GM10847 (cell line): ENCODE data around the gene SRP9.

Experiments used
- POLR2A ChIP-seq: IDR thresholded peaks from 2 replicates; pipeline ENCODE4 v1.6.1; 2011; ENCODE audit not compliant: insufficient read length; ENCODE audit errors: extremely low read depth

The SRP9 gene

DNA sequence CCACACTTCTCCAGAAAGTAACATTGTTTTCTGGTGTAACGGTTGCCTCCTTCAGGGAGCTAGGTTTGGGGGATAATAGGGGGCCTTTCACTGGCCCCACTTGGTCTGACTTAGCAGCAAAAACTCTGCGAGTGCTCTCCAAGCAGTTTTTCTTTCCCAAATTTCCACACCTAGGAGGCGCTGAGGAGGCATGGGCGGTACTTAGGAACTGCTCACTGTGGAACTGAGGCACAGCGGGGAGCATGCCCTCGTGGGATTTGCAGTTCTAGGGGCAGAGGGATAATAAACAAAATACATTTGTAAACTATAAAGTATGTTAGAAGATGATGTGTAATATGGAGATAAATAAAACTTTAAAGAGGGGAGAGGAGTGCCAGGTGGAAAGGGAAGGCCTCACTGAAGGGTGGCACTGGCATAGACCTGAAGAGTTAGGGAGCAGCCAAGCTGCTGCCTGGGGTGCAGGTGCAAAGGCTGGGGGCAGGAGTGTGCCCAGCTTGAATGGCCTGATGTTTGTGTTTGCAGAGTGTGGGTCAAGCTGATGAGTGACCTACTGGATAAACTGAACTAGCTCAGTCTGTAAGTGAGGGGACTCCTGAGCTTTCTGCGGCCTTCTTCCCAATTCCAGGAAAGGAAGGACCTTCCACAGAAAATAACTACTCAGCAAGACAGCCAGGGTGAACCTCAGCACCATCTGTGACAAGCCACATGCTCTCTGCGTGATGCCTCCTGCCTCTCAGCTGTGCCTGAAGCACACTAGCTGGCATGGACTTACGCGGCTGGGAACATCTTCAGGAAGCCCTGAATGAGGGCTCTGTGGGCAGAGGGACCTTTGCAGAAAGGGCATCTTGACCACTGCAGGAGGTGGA is 34.2 kb downstream of the SRP9 start:
- no peak for TF ChIP-seq POLR2A

GRCh38 chr1:225812488-225813213 is 35.0 kb downstream of the SRP9 start:
- no peak for TF ChIP-seq POLR2A

DNA sequence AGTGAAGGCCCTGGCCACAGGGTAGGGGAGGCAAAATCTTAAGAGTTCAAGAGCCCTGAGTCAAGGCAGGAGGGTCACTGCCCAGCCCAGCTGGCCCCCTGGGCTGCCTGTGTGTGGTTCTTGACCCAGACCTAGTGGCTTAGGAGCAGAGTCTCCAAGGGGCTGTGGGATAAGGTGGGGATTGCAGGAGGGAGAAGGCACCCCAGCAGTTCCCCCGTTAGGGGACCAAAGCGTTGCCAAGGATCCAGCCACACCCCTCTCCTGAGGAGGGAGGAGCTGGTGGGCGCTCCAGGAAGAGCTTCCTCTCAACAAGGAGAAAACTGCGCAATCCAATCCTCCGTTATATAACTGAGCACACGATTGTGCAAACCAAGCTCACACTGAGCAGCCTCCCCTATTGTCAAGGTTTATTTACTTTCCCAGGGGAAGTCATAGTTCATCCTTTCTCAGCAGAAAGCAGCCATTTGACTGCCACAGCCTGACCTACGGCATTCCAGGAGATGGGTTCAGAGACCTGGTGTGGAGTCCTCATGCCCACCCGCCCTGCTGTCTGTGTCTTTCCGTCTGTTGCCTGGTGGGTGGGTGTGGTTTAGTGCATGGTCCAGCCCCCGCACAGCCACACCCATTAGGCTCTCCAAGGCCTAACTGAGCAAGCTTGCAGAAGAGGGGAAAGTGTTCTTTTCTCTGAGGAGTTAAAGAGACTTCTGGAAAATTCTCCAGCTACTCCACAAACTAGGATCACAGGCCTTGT is 35.8 kb downstream of the SRP9 start:
- TF ChIP-seq POLR2A = no peak

DNA sequence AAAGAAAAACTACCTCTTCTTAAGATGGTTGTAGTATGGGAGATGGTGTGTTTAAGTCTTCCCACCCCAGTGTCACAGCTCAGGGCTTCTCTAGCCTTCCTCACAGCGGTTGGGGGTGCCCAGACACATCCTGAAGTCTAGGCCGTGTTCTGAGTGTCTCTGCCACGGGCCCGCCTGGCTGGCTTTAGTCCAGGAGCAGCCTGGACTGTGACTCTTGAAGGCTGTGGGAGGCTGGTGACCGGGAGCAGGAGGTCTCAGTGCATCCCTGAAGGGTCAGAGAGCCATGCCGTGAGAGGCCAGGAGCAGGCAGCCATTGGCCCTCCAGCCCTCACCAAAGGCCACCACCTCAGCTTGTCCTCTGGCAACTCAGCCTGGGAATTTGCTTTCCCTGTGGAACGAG is 36.8 kb downstream of the SRP9 start:
- TF ChIP-seq POLR2A = no peak

GRCh38 chr1:225815526-225816178 is 38.0 kb downstream of the SRP9 start:
- TF ChIP-seq POLR2A = no peak

DNA sequence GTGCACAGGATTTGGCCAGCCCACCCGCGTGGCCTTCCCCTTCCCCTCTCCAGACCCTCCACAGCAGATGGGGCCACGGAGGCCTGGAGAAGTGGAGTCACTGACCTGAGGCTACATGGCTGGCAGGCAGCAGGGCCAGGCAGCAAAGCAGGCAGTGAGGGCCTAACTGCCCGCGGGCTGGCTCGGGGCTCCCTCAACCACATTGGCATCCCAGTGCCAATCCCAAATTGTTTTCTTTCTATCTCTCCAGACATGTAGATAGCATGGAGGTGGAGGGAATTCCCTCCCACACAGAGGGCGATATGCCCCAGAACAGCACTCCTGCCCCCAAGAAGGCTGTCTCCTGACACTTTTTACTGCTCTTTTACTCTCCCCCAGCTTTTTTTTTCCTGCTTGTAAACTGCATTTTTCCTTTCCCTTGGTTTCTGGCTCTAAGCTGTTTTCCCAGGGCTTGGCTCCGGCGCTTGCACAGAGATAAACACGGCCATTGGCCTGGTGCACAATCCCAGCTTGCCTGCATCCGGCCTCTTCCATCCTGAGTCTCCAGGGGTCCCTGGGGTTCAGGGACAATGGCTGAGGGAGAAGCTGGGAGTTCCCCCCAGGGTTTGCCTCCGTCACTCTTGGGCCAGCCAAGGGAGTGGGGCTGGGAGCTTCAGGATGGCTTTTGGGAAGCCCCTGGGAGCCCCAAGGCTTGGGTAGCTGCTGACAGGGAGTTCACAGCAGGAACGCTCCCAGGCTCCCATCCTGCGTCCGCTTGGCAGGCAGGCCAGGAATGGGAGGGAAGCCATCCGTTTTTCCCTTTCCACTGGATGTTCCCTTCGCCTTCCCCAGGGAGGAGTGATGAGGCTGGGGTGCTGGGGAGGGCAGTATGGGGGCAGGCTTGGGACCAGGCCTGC is 39.3 kb downstream of the SRP9 start:
- TF ChIP-seq POLR2A = no peak

DNA sequence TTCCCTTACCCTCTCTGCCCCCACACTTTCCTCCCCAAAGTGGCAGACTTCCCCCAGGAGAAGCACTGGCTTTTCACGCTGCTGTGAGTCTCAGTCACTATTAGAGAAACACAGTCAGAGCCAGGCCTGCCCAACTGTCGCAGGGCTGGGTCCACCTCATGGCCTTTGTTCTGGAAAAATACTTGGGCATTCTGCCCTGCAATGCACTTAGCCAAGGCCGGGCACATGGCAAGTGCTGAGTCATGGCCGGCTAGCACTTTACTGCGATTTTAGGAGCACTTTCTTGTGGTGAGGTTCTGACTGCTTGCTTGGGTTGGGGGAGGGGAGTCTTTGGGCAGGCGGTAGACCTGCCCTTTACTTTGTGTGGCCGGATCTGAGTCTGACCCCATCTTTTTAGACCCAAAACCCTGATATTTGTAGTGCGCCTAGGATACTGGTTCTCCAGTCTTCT is 40.0 kb downstream of the SRP9 start:
- no peak for TF ChIP-seq POLR2A

GRCh38 chr1:225818229-225818628 is 40.6 kb downstream of the SRP9 start:
- TF ChIP-seq POLR2A = no peak

DNA sequence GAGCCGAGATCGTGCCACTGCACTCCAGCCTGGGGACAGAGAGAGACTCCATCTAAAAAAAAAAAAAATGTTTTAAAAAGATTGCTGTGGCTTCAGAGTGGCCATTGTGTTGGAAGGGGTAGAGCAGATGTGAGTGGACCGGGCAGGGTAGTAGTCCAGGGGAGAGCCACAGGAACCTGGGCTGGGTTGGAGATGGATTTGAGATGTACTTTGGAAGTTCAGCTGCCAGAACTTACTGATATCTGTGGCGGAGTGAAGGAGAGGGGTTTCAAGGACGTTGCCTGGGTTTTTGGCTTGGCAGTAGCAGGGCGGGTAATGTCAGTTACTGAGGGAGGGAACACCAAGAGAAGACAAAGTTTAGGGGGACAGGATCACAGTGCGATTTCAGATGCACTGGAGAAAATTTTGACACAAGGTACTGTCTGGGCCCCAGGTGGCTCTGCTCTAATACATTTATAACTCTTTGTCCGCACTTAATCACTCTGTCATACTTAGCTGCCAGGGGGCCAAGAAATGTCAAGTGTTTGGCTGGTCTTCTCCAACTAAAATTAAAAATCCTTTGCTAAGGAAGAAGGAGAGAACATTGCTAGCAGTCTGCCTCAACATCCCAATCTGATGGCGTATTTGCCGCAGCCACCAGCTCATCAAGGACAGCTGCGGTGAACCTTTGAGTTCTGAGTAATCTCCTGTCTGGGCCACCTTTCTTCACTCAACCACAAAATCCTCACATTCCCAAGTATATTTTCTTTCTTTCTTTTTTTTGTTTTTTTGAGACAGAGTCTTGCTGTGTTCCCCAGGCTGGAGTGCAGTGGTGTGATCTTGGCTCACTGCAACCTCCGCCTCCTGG is 41.9 kb downstream of the SRP9 start:
- TF ChIP-seq POLR2A = no peak

GRCh38 chr1:225820522-225821120 is 43.0 kb downstream of the SRP9 start:
- TF ChIP-seq POLR2A = no peak

GRCh38 chr1:225822655-225823403 is 45.2 kb downstream of the SRP9 start:
- no peak for TF ChIP-seq POLR2A

- TF ChIP-seq POLR2A = no peak
Observed at GRCh38 chr1:225823811-225824261, 46.2 kb downstream of the SRP9 start.

GRCh38 chr1:225824533-225824941 is 46.9 kb downstream of the SRP9 start:
- no peak for TF ChIP-seq POLR2A
